Measurements from ENCODE around the gene RAI14.
A peak's percentile ranks its signal among the peaks of the same experiment; 100 is the strongest.

Gene RAI14

DNA sequence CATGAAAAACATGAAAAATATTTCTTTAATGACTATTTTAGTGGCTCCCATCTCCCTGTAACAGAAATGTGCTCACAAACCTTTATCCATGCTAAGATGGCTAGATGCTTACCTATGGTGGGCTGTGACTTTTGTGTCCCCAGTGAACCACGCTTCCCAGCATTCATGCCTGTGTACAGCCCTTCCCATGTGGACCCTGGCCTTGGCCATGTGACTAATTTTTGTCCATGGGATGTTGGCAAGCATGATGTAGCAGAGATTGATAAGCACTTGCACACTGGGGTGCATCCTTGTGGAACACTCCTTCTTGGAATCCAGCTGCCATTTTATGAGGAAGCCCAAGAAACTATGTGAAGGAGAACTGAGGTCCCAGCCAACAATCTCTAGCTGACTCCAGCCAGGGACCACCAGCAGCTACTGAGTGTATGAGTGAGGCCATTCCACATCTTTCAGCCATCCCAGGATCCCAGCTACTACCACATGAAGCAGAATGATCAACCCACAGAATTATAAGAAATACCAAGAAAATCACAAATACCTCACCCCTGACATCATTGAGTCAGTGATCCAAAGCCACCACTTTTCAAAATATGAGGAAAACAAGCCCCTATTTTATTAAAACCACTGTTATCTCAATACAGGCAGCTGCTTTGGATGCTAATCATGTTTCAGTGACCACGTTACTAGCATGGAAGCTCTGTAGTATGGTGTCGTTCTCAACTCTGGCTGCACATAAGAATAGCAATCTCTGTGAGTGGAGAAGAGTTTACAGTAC, 16.1 kb upstream of the RAI14 start:
- DNase-seq (ENCODE audit: low spot score) = no peak

DNA sequence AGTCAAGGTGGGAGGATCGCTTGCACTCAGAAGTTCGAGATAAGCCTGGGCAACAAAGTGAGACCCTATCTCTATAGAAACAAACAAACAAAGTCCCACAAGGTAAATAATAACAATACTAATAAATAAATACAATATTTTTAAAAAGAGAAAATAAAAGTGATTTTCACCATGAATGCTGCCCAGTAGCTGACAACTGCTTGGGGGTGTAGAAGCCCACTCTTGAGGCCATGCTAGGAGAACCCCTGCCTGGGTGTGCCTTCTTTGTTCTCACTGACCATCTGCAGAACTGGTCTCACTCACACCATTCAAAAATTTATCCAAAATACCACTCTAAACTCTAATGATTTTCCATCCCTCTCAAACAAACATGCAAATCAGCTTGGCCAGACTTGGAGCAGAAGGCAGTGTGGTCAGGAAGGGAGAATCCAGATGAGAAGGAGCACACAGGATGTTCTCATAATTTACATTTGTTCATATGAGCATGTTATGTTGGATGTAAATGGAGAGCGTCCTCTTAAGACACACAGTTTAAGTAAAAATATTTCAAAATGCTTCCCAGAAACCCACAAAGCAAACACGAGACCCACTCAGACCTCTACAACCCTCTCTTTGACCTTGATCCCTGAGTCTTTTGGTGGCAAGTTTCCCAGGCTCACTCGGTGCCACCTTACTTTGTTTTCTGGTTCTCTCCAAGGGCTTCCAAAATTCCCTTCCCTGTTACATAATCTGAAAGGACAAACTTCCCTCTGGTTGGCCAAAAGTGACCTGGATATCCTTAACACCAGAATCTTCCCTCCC, 7.9 kb upstream of the RAI14 start:
- DNase-seq (ENCODE audit: low spot score) = no peak

DNA sequence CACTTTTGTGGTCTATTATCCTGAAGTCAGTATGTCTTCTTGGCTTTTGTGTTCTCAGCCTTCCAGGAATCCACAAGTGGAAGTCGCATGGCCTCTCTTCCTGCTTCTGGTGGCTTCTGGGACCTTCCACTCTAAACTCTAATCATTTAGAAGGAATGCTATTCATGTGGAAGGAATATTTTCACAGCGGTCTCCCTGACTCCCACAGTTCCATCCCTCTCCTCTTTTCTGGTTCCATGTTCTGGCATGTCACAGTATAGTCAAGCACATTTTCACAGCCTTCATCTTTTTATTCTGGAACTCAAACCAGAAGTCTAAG, 7.3 kb upstream of the RAI14 start:
- DNase-seq (ENCODE audit: low spot score) = no peak

DNA sequence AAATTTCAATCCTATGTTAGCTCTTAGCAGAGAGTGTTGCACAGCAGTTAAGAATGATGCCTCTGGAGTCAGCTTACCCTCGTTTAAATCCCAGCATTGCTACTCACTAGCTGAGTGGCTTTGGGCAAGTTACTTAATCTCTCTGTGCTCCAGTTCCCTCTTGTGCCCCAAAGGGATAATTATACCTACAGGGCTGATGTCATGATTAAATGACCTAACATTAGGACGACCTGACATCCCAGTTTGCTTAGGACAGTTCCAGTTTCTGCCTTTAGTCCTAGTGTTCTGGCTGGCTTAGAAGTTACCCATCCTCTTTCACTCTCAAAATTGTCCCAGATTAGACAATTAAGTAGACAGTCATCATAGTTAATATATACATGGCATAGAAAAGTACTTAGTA, 4.3 kb upstream of the RAI14 start:
- no peak for DNase-seq (ENCODE audit: low spot score)

DNA sequence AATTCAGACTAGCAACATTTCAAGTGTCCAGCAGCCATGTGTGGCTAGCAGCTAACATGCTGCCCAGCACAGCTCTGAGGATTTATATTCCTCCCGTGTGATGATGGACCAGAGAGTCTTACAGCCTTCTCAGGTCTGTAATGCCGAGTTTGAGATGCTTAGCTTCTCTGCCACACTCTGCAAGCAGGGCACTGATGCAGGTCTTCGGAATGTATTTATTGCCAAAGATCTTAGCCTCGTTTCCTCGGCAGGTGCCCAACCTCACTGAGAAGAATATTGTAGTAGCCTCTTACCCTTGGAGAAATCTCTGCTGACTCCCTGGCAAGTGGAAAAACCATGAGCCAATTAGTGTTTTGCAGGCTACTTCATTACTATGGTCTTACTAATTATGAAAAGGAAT, 3.7 kb upstream of the RAI14 start:
- DNase-seq (ENCODE audit: low spot score) = no peak

DNA sequence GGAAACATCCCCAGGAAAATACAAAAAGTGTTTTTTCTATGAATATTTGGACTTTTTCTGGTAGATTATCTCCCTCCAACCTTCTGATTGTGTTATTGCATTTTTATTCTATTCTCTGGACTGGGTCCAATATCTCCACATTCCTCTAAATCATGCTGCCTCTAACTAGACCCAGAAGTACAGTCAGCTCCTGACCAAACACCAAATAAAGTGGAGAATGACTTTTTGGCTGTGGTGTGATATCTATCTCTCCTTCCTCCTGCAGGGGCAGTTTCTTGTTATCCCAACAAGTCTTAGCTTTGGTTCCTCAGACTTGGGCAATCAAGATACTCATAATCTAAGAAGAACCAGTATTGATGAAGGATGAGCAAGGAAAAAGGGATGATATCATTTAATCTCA, 3.2 kb upstream of the RAI14 start:
- DNase-seq (ENCODE audit: low spot score) = no peak

DNA sequence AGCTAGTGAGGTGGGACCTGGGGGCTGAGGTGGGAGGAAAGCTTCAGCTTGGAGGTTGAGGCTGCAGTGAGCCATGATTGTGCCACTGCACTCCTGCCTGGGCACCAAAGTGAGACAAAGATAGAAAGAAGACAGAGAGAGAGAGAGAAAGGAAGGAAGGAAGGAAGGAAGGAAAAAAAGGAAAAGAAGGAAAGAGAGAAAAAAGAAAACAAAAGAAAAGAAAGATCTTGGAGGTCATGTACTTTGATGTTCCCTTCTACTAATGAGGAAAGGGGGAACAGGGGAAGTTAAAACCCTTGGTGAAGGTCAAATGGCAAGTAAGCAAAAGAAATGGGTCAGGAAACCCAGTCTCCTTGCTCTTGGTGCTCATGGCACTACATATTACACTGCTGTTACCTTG, 2.4 kb upstream of the RAI14 start:
- DNase-seq (ENCODE audit: low spot score) = no peak

DNA sequence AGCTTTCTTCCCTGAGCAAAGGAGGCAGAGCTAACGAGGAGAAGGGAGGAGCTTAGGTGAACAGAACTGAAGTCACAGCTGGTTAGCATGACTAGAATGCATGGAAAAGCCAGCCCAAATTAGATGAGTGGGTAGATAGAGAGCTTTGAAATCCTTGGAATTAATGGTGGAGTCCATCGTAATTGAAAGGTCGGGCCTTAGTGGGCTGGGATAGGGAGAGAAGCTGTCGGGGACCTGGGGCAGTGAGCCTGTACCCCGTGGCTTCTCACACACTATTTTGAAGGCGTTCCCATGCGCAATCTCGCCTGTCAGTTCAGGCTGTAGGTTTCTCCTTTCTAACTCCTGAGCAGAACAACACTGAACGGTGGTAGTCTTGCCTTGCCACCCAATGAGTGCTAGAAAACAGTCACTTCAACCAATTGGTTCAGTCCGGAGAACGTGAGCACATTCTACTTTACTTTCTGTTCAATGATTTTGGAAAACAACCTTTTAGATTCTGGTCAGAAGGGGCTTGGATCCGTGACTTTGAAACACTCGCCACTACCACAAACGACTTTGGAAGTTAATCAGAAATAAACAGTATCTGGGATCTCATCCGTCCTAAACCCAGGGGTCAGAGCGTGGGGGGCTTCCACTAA, 655 bp upstream of the RAI14 start:
- peak; percentile 56 for DNase-seq (ENCODE audit: low spot score)

DNA sequence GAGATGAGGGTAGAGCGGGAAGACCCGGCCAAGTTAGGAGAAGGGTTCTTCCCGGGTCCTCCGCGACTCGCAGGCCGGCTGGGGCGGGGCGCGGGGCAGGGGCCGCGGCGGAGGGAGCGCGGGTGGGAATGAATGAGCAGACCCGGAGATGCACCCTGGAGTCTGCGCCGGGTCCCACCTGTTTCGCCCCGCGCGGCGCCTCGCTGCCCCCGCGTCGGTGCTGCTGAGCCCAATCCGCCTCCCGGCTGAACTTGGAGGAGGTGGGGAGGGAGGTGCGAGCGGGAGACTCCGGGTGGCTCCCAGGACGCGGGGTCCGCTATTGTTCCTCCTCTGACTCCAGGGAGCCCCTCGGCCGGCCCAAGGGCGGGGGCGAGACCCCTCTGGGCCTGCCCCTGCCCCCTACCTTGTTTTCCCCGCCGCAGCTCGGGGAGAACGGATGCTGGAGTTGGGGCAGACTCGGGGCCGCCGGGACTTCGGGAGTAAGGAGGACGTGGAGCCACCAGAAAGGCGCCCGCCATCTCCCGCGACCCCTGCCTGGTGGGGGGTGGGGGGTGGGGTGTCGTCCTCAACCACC, 659 bp downstream of the RAI14 start:
- DNase-seq (ENCODE audit: low spot score) = peak; percentile 13

DNA sequence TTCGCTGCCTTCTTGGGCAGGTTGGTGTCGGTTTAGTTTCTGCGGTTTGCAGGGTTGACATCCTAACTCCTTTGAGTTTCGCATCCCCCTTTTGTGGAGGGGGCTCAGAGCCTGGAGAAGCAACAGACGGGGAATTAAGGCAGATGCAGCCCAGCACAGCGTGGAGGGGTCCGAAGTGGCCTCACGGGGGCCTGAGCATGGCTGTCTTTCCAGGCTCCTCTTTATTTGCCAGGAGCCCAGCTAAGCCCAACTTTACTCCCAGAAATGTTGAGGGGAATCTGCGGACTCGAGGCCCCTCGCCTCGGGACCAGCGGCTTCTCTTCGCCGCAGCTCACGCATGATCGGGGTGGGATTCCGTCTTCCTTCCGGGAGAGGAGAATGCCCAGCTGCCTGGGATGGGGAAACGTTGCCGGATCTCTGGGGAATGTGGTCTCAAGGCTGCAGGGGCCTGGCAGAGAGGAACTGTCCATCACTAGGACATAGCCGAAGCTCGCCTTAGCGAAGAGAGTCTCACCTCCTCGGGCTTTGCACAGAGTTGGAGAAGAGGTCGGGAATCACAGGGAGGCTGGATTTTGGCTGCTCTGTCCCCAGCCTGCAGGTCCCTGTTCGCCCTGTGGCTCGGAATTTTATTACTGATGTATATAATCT, 1.3 kb downstream of the RAI14 start:
- DNase-seq (ENCODE audit: low spot score) = peak; percentile 49

DNA sequence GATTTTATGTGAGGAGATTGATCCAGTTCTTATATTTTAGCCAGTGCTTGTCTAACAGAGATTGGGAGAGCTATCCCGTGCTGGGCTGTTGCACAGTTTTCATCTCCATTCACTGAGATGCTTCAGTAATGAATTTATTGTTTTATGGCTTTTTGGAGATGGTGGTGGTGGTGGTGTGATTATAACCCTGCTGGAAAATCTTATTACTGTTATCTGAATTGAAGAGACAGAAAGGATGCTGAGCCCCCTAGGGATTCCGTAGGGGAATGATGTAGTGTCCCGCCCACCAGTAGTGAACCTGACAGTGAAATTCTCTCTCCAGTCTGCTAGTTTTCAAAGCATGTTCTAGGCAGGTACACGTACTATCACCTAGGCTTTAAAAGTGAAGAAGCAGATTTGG, 1.9 kb downstream of the RAI14 start:
- peak; percentile 72 for DNase-seq (ENCODE audit: low spot score)

DNA sequence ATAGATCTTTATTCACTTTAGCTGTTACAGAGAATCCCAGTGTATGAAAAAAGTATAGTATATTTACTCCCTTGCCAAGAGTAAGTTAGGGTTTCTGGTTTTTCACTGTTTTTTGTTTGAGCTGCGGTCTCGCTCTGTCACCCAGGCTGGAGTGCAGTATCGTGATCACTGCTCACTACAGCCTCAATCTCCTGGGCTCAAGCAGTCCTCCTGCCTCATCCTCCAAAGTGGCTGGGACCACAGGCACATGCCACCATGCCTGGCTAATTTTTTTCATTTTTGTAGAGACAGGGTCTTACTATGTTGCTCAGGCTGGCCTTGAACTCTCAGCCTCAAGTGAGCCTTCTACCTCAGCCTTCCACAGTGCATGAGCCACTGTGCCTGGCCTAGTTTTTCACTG, 3.0 kb downstream of the RAI14 start:
- DNase-seq (ENCODE audit: low spot score) = no peak

DNA sequence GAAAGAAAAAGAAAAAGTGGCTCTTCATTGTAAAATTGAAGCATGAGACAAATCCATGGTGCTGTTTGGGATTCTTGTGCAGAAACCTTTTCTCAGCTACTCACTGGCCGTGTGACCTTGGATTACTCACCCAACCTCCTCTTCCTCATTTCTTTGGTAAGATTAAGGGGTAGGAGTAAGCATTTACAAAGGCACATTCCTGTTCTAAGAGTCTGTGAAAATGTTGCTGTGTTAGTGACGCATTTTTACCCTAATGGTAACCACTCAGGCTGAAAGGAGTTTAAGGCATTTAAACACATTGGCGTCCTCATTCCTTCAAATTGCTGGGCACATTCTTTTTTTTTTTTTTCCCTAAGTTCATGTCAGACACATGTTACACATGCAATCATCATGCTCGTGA, 4.3 kb downstream of the RAI14 start:
- DNase-seq (ENCODE audit: low spot score) = no peak

DNA sequence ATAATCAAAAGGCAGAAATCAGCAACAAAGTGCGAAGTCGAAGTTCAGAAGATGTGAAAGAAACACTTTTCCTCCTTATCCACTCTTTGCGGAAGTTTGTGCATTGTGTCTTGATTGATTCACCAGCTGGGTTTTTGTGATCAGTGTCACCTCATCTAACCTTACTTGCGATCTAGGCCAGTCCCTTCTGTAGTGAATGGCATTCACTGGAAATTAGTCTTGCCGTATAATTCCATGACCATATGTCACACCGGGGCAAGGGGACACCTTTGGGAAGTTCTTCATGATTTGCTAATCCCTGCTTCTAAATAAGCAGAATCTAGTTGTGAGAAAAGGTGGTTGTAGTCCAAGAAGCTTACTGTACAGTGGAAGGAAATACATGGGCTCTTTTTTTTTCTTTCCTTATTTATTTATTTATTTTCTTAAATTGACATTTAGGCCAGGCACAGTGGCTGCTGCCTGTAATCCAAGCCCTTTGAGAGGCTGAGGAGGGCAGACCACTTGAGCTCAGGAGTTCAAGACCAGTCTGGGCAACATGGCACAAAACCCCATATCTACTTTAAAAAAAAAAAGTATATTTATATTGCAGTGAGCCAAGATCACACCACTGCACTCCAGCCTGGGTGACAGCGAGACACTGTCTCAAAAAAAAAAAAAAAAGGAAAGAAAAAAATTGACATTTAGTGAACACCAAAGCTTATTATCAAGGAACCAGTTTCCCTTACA, 7.8 kb downstream of the RAI14 start:
- DNase-seq (ENCODE audit: low spot score) = no peak

DNA sequence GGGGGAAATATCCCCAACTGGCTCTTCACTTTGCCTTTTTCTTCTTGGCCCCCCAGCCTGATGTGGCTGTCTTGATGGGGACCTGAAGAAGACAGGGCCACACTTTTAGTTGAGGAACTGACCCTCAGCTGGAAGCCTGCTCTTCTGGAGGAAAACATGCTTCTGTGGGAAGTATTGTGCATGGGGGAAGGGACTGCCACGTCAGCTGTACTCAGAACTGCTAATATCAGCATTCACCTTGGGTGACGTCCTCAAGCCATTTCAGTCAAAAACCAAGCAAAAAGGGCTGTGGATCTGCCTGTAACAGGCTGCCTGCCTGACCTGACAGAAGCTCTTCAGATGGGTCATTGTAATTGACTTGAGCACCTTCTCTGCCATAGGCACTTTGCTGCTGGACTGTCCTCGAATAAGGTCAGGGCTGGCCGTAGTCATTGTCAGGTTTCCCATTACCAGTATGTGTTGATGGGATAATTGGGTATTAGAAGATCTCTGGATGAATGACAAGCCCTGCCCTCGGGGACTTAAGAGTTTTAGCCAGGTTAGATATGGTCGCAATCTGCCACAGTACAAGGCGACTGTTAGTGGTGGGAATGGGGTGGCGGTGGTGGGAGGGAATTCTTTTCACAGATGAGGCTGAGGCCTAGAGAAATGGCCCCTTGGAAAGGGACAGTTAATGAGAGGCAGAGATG, 10.4 kb downstream of the RAI14 start:
- no peak for DNase-seq (ENCODE audit: low spot score)

DNA sequence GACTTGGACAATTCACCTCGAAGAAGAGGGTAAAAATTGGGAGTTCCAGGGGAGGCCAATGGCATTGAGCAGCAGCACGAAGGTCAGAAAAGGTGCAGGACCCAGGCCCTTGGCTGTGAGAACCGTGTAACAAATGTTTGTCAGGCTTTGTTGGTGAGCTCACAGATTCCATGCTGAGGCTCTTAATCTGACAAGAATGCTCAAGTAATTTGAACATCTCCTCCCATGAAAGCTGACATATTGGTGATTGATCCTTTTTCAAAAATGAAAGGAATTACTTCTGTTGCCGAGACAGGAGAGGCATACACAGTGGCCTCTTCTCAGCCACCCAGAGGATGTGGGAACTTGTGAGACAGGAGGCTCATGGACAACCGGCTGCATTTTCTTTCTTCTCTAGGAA, 11.6 kb downstream of the RAI14 start:
- no peak for DNase-seq (ENCODE audit: low spot score)

DNA sequence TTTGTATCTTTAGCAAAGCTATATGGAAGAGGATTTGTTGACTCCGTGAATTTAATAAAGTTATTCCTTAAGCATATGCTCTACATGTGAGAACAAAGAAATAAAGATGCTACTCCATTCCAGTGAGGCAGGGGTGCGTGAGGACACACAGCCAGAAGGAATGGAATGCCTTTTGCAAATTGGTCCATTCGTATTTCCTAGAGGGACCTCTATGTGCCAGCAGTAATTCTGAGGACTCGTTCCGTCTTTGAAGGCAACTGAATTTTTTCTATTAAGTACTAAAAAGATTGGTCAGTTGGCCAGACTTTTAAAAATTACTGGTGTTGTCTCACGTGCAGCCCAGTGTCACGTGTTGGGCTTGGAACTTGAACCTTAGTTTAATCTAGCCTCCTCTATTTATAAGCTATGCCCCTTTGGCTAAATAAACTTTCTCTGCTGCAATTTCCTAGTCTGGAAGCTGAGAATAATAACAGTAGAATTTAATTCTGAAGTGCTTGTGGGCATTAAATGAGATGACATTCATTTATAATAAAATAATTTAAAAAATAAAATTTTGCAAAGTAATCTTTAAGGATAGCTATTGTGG, 13.9 kb downstream of the RAI14 start:
- no peak for DNase-seq (ENCODE audit: low spot score)

DNA sequence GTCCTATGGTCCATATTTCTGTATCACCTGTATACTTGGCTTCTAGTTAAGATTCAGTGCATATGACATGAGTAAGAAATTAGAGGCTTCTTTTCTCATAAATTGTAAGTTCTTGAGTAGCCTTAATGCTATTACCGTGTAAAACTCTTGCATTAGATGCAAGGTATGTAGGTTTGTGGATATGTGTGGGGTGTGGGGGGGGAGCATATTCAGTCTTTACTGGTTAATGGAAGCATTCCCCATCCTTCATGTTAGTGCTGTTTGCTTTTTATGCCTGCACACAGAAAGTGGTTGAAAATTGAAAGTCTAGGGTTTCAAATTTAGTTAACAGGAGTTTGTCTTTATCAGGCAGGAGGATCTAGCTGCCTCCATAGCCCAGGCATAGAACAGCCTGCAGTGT, 16.1 kb downstream of the RAI14 start:
- peak; percentile 56 for DNase-seq (ENCODE audit: low spot score)

DNA sequence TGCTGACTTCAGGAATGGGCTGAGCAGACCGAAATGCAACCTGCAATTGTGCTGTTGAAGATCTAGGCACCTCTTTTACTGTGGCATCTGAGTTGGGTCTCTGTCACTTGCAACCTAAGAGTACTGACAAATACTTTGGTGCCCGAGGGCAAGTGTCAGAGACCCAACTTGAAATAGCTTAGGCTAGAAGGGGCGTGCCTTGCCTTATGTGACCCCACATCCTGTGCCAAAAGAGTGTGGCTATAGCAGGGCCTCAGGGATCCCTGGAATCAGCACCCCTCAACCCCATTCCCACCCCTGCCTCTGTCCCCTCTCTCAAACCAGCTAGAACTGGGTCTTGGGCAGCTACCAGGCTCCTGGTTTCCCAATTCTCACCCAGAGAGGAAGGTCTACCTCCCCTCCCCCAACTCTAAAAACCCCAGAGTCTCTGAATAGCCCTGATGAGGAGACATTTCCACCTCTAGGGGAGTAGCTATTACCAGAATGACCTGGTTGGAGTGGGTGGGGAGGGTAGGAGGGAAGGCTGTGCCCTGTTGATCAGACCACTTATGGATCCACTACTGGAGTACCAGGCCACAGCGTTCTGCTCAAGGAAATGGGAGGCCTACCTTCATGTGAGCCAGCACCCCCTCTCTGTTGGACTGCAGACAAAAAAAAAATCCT, 17.5 kb downstream of the RAI14 start:
- DNase-seq (ENCODE audit: low spot score) = no peak

DNA sequence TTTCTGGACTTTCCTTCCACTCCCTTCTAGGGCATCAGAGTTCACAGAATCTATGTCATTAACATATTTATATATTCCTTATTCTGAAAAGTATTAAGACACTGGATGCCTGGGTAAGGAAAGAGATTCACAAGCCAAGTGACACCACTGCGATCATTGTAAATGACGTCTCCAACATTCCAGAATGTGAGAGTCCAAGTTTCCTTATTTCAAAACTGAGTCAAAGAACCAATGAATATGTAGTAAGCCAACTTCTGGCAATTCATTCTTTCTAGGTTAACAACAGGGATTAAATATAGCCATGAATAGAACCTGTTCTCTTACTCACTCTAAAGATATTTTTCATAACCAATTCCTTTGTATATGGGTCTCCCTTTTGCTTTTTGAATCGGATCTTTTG, 18.1 kb downstream of the RAI14 start:
- no peak for DNase-seq (ENCODE audit: low spot score)

Measured in SK-N-DZ (cell line).